ENCODE data around the gene ACAN.

Gene ACAN

GRCh38 chr15:88902846-88903245 lies 99.6 kb downstream of the ACAN start:
- no peak for DNase-seq (ENCODE audit: low read depth)

- no peak for DNase-seq (ENCODE audit: low read depth)
These were observed 101.0 kb downstream of the ACAN start for GRCh38 chr15:88904257-88904623.

- peak; percentile 79 for DNase-seq (ENCODE audit: low read depth)
These were observed 101.5 kb downstream of the ACAN start for GRCh38 chr15:88904624-88905327.

- no peak for DNase-seq (ENCODE audit: low read depth)
These were observed 102.3 kb downstream of the ACAN start for GRCh38 chr15:88905576-88905975.

GRCh38 chr15:88906130-88906529 lies 102.9 kb downstream of the ACAN start:
- DNase-seq (ENCODE audit: low read depth) = no peak

GRCh38 chr15:88906551-88906950 lies 103.3 kb downstream of the ACAN start:
- no peak for DNase-seq (ENCODE audit: low read depth)

- DNase-seq (ENCODE audit: low read depth) = no peak
These were observed 103.9 kb downstream of the ACAN start for GRCh38 chr15:88907111-88907510.

GRCh38 chr15:88908123-88908522 lies 104.9 kb downstream of the ACAN start:
- no peak for DNase-seq (ENCODE audit: low read depth)

GRCh38 chr15:88908697-88909621 lies 105.7 kb downstream of the ACAN start:
- DNase-seq (ENCODE audit: low read depth) = no peak

- DNase-seq (ENCODE audit: low read depth) = no peak
These were observed 107.0 kb downstream of the ACAN start for GRCh38 chr15:88909956-88910831.

GRCh38 chr15:88911766-88912118 lies 108.5 kb downstream of the ACAN start:
- DNase-seq (ENCODE audit: low read depth) = no peak

GRCh38 chr15:88912500-88912921 lies 109.3 kb downstream of the ACAN start:
- no peak for DNase-seq (ENCODE audit: low read depth)

- peak; percentile 49 for DNase-seq (ENCODE audit: low read depth)
These were observed 110.0 kb downstream of the ACAN start, which contains the start of gene MFGE8 for GRCh38 chr15:88913017-88913849. MFGE8 (minus strand) TSS chr15:88913379; CDS start chr15:88913319, 60 bp downstream.

GRCh38 chr15:88913850-88914169 lies 110.6 kb downstream of the ACAN start:
- DNase-seq (ENCODE audit: low read depth) = no peak

- no peak for DNase-seq (ENCODE audit: low read depth)
These were observed 112.1 kb downstream of the ACAN start for GRCh38 chr15:88915354-88915753.

- DNase-seq (ENCODE audit: low read depth) = no peak
These were observed 114.5 kb downstream of the ACAN start for GRCh38 chr15:88917760-88918159.

GRCh38 chr15:88918738-88919137 lies 115.5 kb downstream of the ACAN start:
- peak; percentile 14 for DNase-seq (ENCODE audit: low read depth)

GRCh38 chr15:88920186-88920891 lies 117.1 kb downstream of the ACAN start:
- DNase-seq (ENCODE audit: low read depth) = no peak

- DNase-seq (ENCODE audit: low read depth) = peak; percentile 28
These were observed 117.7 kb downstream of the ACAN start for GRCh38 chr15:88920892-88921435.

Measured in activated T-helper 9 cell treated with anti-CD3 and anti-CD28 coated beads, Interleukin-2, amount 50 U/mL, for 16 hours (primary cell).